Right ventricle myocardium superior (tissue), 1 donor: ENCODE measurements around the gene SUPT20HL1. TPM values are rescaled to one million over a fixed set of nuclear protein-coding genes. Genes with fewer than 3 reads are reported as not detected.
"Not testable (repeated sequence)": the region's sequence is repeated elsewhere in the genome, so short reads cannot be mapped to it uniquely, and the experiment has no call there.

Source experiments
- ATAC-seq: fragments of 200-7000 bp; cut with Tn5 transposase; one replicate; pipeline ENCODE4 v1.9.1; 2020; ENCODE audit warnings: mild to moderate bottlenecking; ENCODE audit not compliant: poor library complexity
- DNase-seq: peaks from one replicate; pipeline ENCODE4 v3.0.0-alpha.2; 2020
- intact Hi-C: fragments of 100-400 bp; cut with DNase I; formaldehyde crosslinking; loops from one replicate; pipeline ENCODE4 v1.11.2; 2022
- total RNA-seq: library from RNA; stranded (reverse); fragmentation: NEBNext Ultra II Directional; extraction: Animal tissue kit (Norgen Biotek cat#: 25700); gene quantifications from one replicate; pipeline ENCODE4 v1.2.1, GENCODE V29; 2021
- donor health status: DM: no; HTN: yes; CAD: no; lungs with severe emphysema.

The SUPT20HL1 gene
- total RNA-seq, 1 donor from 2014 or later: not detected

DNA sequence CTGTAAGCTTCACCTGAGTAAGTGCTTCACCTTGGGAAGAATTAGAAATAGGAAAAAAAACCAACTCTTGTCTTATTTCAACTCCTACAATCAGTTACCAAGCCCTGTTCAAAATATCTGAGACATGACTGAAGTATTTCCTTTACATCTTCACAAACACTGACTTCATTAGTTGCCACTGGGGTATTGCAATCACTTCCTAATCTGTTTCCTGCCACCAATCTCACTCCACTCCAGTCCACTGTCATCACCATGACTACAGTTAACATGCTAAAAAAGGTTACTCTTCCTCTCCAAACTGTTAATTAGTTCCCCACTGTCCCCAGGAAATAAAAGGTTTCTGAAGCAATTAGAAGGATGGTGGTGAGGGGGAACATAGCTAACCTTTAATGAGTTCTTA, 3.3 kb upstream of the SUPT20HL1 start:
- intact Hi-C loops: no loop called here
- ATAC-seq: no peak
- no peak for DNase-seq

DNA sequence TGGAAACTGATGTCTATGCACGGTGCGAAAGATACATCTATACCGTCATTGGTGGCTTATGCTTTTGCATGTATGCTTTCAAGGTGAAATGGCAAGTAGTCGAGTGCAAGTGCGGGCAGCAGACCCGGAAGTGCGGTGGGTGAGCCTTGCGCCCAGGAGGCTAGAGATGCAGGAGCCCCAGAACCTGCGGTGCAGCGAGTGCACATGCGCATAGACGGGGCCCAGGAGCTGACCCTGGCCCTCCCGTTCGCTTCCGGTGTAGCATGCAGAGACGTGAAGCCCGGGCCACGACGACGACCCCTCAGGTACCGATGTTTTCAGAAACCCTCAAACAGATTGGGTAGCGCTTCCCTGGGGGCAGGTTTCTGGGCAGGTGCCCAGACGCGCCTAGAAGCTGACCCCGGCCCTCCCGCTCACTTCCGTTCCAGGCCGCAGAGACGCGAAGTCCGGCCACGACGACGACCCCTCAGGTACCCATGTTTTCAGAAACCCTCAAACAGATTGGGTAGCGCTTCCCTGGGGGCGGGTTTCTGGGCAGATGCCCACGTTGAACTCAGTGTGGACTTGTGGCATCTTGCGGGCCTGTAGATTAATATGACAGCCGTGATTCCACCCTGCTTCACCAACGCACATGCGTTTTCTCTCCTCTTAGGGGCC, 1.8 kb downstream of the SUPT20HL1 start:
- not testable (repeated sequence) for ATAC-seq, DNase-seq

DNA sequence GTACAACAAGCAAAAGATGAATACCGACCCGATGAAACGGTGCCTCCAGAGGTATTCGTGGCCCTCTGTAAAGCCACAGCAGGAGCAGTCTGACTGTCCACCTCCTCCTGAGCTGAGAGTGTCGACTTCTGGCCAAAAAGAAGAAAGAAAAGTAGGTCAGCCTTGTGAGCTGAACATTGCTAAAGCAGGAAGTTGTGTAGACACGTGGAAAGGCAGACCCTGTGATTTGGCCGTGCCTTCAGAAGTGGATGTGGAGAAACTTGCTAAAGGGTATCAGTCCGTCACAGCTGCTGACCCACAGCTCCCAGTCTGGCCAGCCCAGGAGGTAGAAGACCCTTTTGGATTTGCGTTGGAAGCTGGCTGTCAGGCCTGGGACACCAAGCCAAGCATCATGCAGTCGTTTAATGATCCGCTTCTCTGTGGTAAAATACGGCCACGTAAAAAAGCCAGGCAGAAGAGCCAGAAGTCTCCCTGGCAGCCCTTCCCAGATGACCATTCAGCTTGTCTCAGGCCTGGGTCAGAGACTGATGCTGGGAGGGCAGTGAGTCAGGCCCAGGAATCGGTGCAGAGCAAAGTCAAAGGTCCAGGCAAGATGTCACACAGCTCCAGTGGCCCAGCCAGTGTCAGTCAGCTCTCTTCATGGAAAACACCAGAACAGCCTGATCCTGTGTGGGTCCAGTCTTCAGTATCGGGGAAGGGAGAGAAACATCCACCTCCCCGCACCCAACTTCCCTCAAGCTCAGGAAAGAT, 3.2 kb downstream of the SUPT20HL1 start:
- ATAC-seq: peak; percentile 46
- intact Hi-C loops: loop anchor here (10.0 kb wide), 1 partner anchor 109 kb away; no protein-coding TSS in a partner anchor
- not testable (repeated sequence) for DNase-seq

More for the DNA sequence above, 1.8 kb downstream of the SUPT20HL1 start:
- intact Hi-C loops: loop anchor here (10.0 kb wide), 1 partner anchor 107 kb away; no protein-coding TSS in a partner anchor

GRCh38 chrX:24364326-24364725, 3.9 kb downstream of the SUPT20HL1 start:
- ATAC-seq (no peak), DNase-seq (no peak)
- intact Hi-C loops: loop anchor here (10.0 kb wide), 1 partner anchor 110 kb away; no protein-coding TSS in a partner anchor

DNA sequence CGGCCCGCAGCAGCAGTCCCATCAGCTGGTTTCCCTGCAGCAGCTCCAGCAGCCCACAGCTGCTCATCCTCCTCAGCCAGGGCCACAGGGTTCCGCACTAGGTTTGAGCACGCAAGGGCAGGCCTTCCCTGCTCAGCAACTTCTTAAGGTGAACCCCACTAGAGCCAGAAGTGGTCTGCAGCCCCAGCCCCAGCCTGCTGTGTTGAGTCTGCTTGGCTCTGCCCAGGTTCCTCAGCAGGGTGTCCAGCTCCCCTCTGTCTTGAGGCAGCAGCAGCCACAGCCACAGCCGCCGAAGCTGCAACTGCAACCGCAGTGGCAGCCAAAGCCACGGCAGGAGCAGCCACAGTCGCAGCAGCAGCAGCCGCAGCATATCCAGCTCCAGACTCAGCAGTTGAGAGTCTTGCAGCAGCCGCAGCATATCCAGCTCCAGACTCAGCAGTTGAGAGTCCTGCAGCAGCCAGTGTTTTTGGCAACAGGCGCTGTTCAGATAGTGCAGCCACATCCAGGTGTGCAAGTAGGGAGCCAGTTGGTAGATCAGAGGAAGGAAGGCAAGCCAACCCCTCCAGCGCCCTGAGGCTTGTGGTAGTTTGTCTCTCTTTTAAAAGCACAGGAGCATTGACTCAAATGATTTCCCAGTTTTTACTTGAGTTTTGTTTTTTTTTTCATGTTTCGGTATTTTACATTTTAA, 4.6 kb downstream of the SUPT20HL1 start:
- DNase-seq (no peak), ATAC-seq (no peak)
- intact Hi-C loops: loop anchor here (10.0 kb wide), 1 partner anchor 110 kb away; no protein-coding TSS in a partner anchor

GRCh38 chrX:24366762-24367400, 6.4 kb downstream of the SUPT20HL1 start:
- not testable (repeated sequence) for DNase-seq
- intact Hi-C loops: loop anchor here (10.0 kb wide), 1 partner anchor 112 kb away; no protein-coding TSS in a partner anchor

GRCh38 chrX:24369816-24370215, 9.4 kb downstream of the SUPT20HL1 start:
- intact Hi-C loops: loop anchor here (10.0 kb wide), 1 partner anchor 115 kb away; no protein-coding TSS in a partner anchor
- DNase-seq (no peak), ATAC-seq (no peak)

More at GRCh38 chrX:24366762-24367400, 6.4 kb downstream of the SUPT20HL1 start:
- not testable (repeated sequence) for ATAC-seq

GRCh38 chrX:24371391-24371972, 11.0 kb downstream of the SUPT20HL1 start:
- intact Hi-C loops: no loop called here
- DNase-seq (peak; percentile 46), ATAC-seq (peak; percentile 80)

GRCh38 chrX:24372021-24372763, 11.8 kb downstream of the SUPT20HL1 start:
- no peak for DNase-seq
- intact Hi-C loops: no loop called here

GRCh38 chrX:24375600-24376131, 15.2 kb downstream of the SUPT20HL1 start:
- no peak for DNase-seq
- intact Hi-C loops: no loop called here
- ATAC-seq: no peak

More at GRCh38 chrX:24372021-24372763, 11.8 kb downstream of the SUPT20HL1 start:
- ATAC-seq: no peak

- ATAC-seq: no peak
- intact Hi-C loops: no loop called here
- DNase-seq: no peak
Observed at GRCh38 chrX:24376403-24376802, 16.0 kb downstream of the SUPT20HL1 start.

GRCh38 chrX:24377195-24377594, 16.8 kb downstream of the SUPT20HL1 start:
- ATAC-seq (no peak), DNase-seq (no peak)
- intact Hi-C loops: no loop called here

- no peak for DNase-seq
- intact Hi-C loops: no loop called here
- ATAC-seq: no peak
Observed at GRCh38 chrX:24377911-24378468, 17.6 kb downstream of the SUPT20HL1 start.

GRCh38 chrX:24378706-24379105, 18.3 kb downstream of the SUPT20HL1 start:
- ATAC-seq (no peak), DNase-seq (no peak)
- intact Hi-C loops: no loop called here

GRCh38 chrX:24380262-24381187, 20.1 kb downstream of the SUPT20HL1 start:
- intact Hi-C loops: no loop called here
- ATAC-seq (peak; percentile 76), DNase-seq (no peak)

DNA sequence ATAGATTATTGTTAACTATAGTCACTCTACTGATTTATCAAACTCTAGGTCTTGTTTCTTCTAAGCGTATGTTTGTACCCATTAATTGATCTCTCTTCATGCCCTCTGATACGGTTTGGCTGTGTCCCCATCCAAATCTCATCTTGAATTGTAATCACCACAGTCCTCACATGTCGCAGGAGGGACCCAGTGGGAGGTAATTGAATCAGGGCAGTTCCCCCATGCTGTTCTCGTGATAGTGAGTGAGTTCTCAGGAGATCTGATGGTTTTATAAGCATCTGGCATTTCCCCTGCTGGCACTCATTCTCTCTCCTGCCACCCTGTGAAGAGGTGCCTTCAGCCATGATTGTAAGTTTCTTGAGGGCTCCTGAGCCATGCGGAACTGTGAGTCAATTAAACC, 21.9 kb downstream of the SUPT20HL1 start:
- intact Hi-C loops, DNase-seq, ATAC-seq: not testable (repeated sequence)
